Activated B cell treated with CpG ODN at 0.5 μM for 24 hours (primary cell): ENCODE measurements around the gene SZRD1. TPM values are rescaled to one million over a fixed set of nuclear protein-coding genes. Genes with fewer than 3 reads are reported as not detected.

Experiments used
- ATAC-seq: fragments of 200-7000 bp; cut with Tn5 transposase; one replicate; pipeline ENCODE4 v1.10.0; 2021; ENCODE audit warnings: low read depth, mild to moderate bottlenecking, moderate library complexity
- CTCF ChIA-PET: fragments of 350-600 bp; sonication (Branson Sonifier 250); formaldehyde crosslinking; loops from one replicate; lab custom pipeline; 2021; ENCODE audit warnings: antibody characterized with exemption; lab: Charles Lee
- POLR2A ChIA-PET: fragments of 350-600 bp; sonication (Branson Sonifier 250); formaldehyde crosslinking; loops from one replicate; lab custom pipeline; 2021; ENCODE audit warnings: antibody characterized with exemption; lab: Charles Lee
- DNase-seq: peaks from one replicate; pipeline ENCODE4 v3.0.0; 2022
- H3K27ac Mint-ChIP-seq: one replicate; pipeline ENCODE4 v1.8.0; 2020; ENCODE audit warnings: mixed read lengths
- H3K27me3 Mint-ChIP-seq: one replicate; pipeline ENCODE4 v1.8.0; 2021; ENCODE audit warnings: mixed read lengths
- H3K36me3 Mint-ChIP-seq: one replicate; pipeline ENCODE4 v1.8.0; 2021; ENCODE audit warnings: low read depth, mixed read lengths
- H3K4me1 Mint-ChIP-seq: one replicate; pipeline ENCODE4 v1.8.0; 2021; ENCODE audit warnings: mixed read lengths
- H3K4me3 Mint-ChIP-seq: one replicate; pipeline ENCODE4 v1.8.0; 2020; ENCODE audit warnings: mild to moderate bottlenecking, mixed read lengths
- H3K9me3 Mint-ChIP-seq: one replicate; pipeline ENCODE4 v1.8.0; 2020; ENCODE audit warnings: mixed read lengths
- CTCF ChIP-seq: fragments of 200-600 bp; IDR thresholded peaks from one replicate; pipeline ENCODE4 v1.8.0; 2022; ENCODE audit warnings: antibody characterized with exemption, mild to moderate bottlenecking
- intact Hi-C: fragments of 100-400 bp; cut with micrococcal nuclease; formaldehyde crosslinking; loops from one replicate; pipeline ENCODE4 v1.15.1; 2024
- total RNA-seq: library from RNA; stranded (reverse); gene quantifications from 2 replicates; pipeline ENCODE4 v1.2.3, GENCODE V29; 2022

SZRD1 gene
- total RNA-seq, 1 donor from 2014 or later: 184 TPM

GRCh38 chr1:16434007-16434406 lies 67.0 kb downstream of the SZRD1 start:
- ChIA-PET CTCF (no interaction called here), POLR2A (no interaction called here)
- Mint-ChIP-seq H3K27me3 (no peaks in the 10 kb centered on the region), H3K36me3 (no peaks in the 10 kb centered on the region), H3K9me3 (no peaks in the 10 kb centered on the region), H3K27ac (no peak overlapping the region), H3K4me3 (no peak overlapping the region), H3K4me1 (peaks cover 16% of the 10 kb centered on the region)
- no peak for DNase-seq
- TF ChIP-seq CTCF: no peak
- intact Hi-C loops: no loop called here
- no peak for ATAC-seq

- no peaks in the 10 kb centered on the region for H3K9me3 Mint-ChIP-seq
- ChIA-PET POLR2A (no interaction called here), CTCF (no interaction called here)
- intact Hi-C loops: no loop called here
- no peaks in the 10 kb centered on the region for H3K36me3 Mint-ChIP-seq
- no peak overlapping the region for H3K27ac Mint-ChIP-seq
- no peaks in the 10 kb centered on the region for H3K27me3 Mint-ChIP-seq
- H3K4me3 Mint-ChIP-seq: no peak overlapping the region
- no peak for TF ChIP-seq CTCF
- ATAC-seq: no peak
- no peak for DNase-seq
- H3K4me1 Mint-ChIP-seq: peaks cover 16% of the 10 kb centered on the region
Measured at GRCh38 chr1:16434501-16434900, 67.5 kb downstream of the SZRD1 start.

GRCh38 chr1:16436946-16437474 lies 70.0 kb downstream of the SZRD1 start, which contains the start of gene SPATA21:
SPATA21 (minus strand) TSS chr1:16437424; CDS start chr1:16431371, 6,053 bp downstream.
- DNase-seq (no peak), ATAC-seq (no peak)
- intact Hi-C loops: no loop called here
- Mint-ChIP-seq H3K27me3 (no peaks in the 10 kb centered on the region), H3K9me3 (no peaks in the 10 kb centered on the region), H3K27ac (no peak within 1 kb of the TSS), H3K4me3 (no peak within 1 kb of the TSS), H3K36me3 (peaks cover 11% of the 10 kb centered on the region), H3K4me1 (peaks cover 30% of the 10 kb centered on the region)
- TF ChIP-seq CTCF: no peak
- ChIA-PET POLR2A (no interaction called here), CTCF (no interaction called here)

GRCh38 chr1:16438516-16438915 lies 71.5 kb downstream of the SZRD1 start:
- H3K27me3 Mint-ChIP-seq: no peaks in the 10 kb centered on the region
- peaks cover 20% of the 10 kb centered on the region for H3K36me3 Mint-ChIP-seq
- H3K4me3 Mint-ChIP-seq: no peak overlapping the region
- ChIA-PET POLR2A (no interaction called here), CTCF (no interaction called here)
- DNase-seq (no peak), ATAC-seq (no peak)
- H3K27ac Mint-ChIP-seq: no peak overlapping the region
- no peak for TF ChIP-seq CTCF
- no peaks in the 10 kb centered on the region for H3K9me3 Mint-ChIP-seq
- intact Hi-C loops: no loop called here
- peaks cover 28% of the 10 kb centered on the region for H3K4me1 Mint-ChIP-seq

GRCh38 chr1:16438924-16439323 lies 71.9 kb downstream of the SZRD1 start:
- no peak for DNase-seq
- no peaks in the 10 kb centered on the region for H3K27me3 Mint-ChIP-seq
- H3K4me1 Mint-ChIP-seq: peaks cover 27% of the 10 kb centered on the region
- H3K4me3 Mint-ChIP-seq: no peak overlapping the region
- H3K36me3 Mint-ChIP-seq: peaks cover 23% of the 10 kb centered on the region
- TF ChIP-seq CTCF: no peak
- no peak overlapping the region for H3K27ac Mint-ChIP-seq
- CTCF ChIA-PET: interaction anchor here (1.6 to 1.7 kb wide), 2 partner anchors 51 to 87 kb away, joined by 3 to 8 read pairs; partner anchors contain the start of gene FBXO42
- POLR2A ChIA-PET: interaction anchor here (0.7 to 2.7 kb wide), 2 partner anchors 13 to 71 kb away, joined by 5 to 27 read pairs; partner anchors contain the start of gene SZRD1
- no peak for ATAC-seq
- H3K9me3 Mint-ChIP-seq: no peaks in the 10 kb centered on the region
- intact Hi-C loops: no loop called here
